Neuronal stem cell (in vitro differentiated cells): ENCODE results near the gene FBXO21. TPM values are rescaled to one million over a fixed set of nuclear protein-coding genes. Genes with fewer than 3 reads are reported as not detected.

Experiments
- DNase-seq: peaks from one replicate; pipeline ENCODE4 v3.0.0-alpha.2; 2013; ENCODE audit warnings: low spot score
- H2AFZ ChIP-seq: one replicate; pipeline ENCODE4 v1.6.1; 2013; ENCODE audit warnings: mild to moderate bottlenecking, low read length, inconsistent platforms
- H2AK5ac ChIP-seq: 2 replicates; pipeline ENCODE4 v1.6.1; 2013; ENCODE audit warnings: low read depth, mild to moderate bottlenecking, inconsistent platforms, low read length, moderate library complexity, mixed read lengths
- H2BK120ac ChIP-seq: 2 replicates; pipeline ENCODE4 v1.6.1; 2013; ENCODE audit warnings: low read depth, mild to moderate bottlenecking, inconsistent platforms, low read length, moderate library complexity, mixed read lengths
- H2BK12ac ChIP-seq: one replicate; pipeline ENCODE4 v1.6.1; 2013; ENCODE audit warnings: low read length, inconsistent platforms
- H2BK15ac ChIP-seq: 2 replicates; pipeline ENCODE4 v1.6.1; 2013; ENCODE audit warnings: mild to moderate bottlenecking, low read length, inconsistent platforms, mixed read lengths
- H2BK5ac ChIP-seq: one replicate; pipeline ENCODE4 v1.6.1; 2013; ENCODE audit warnings: inconsistent platforms, mild to moderate bottlenecking, low read length, moderate library complexity
- H3K14ac ChIP-seq: one replicate; pipeline ENCODE4 v1.6.1; 2013; ENCODE audit warnings: low read length, inconsistent platforms
- H3K18ac ChIP-seq: 2 replicates; pipeline ENCODE4 v1.6.1; 2013; ENCODE audit warnings: low read length, inconsistent platforms
- H3K23ac ChIP-seq: 2 replicates; pipeline ENCODE4 v1.6.1; 2013; ENCODE audit warnings: low read depth, mild to moderate bottlenecking, mixed read lengths, low read length, inconsistent platforms; ENCODE audit not compliant: poor library complexity
- H3K27ac ChIP-seq: replicated peaks from 3 replicates; pipeline ENCODE4 v1.5.1; 2013; ENCODE audit warnings: low read length, inconsistent platforms
- H3K27me3 ChIP-seq, 3 experiments: 2 replicates each; pipeline ENCODE4 v1.6.1; 2013; ENCODE audit warnings: low read length in 3 of 3, mild to moderate bottlenecking in 2 of 3, inconsistent platforms in 1 of 3, low read depth in 1 of 3, mixed read lengths in 1 of 3, moderate library complexity in 1 of 3; ENCODE audit not compliant: control insufficient read depth in 3 of 3, insufficient read depth in 3 of 3
- H3K36me3 ChIP-seq, 2 donors: replicated peaks in 1 of 2; 2 replicates each; pipeline ENCODE4 v1.6.1; 2013; ENCODE audit warnings: low read length in 2 of 2; ENCODE audit not compliant: control insufficient read depth in 2 of 2, insufficient read depth in 2 of 2
- H3K4ac ChIP-seq: 2 replicates; pipeline ENCODE4 v1.6.1; 2013; ENCODE audit warnings: inconsistent platforms, mild to moderate bottlenecking, low read length, moderate library complexity
- H3K4me1 ChIP-seq, 2 donors: 1 replicate in 1 of 2; 2 replicates in 1 of 2; pipeline ENCODE4 v1.6.1; 2013; ENCODE audit warnings: low read length in 2 of 2, low read depth in 1 of 2; ENCODE audit not compliant: control insufficient read depth in 2 of 2, insufficient read depth in 1 of 2
- H3K4me2 ChIP-seq: one replicate; pipeline ENCODE4 v1.6.1; 2013; ENCODE audit warnings: mild to moderate bottlenecking, low read length, inconsistent platforms; ENCODE audit not compliant: insufficient read depth, poor library complexity, severe bottlenecking
- H3K4me3 ChIP-seq, 2 donors: 2 replicates each; pipeline ENCODE4 v1.5.1; 2013; ENCODE audit warnings: low read length in 2 of 2, mild to moderate bottlenecking in 2 of 2, inconsistent platforms in 1 of 2, moderate library complexity in 1 of 2
- H3K79me1 ChIP-seq: one replicate; pipeline ENCODE4 v1.6.1; 2013; ENCODE audit warnings: low read depth, mild to moderate bottlenecking, inconsistent platforms, low read length, moderate library complexity
- H3K9ac ChIP-seq: one replicate; pipeline ENCODE4 v1.6.1; 2013; ENCODE audit warnings: mild to moderate bottlenecking, low read depth, low read length, inconsistent platforms; ENCODE audit not compliant: poor library complexity
- H3K9me3 ChIP-seq, 2 donors: replicated peaks in 1 of 2; 2 replicates each; pipeline versions ENCODE3 to v1.6.1; 2013; ENCODE audit warnings: low read length in 2 of 2, mild to moderate bottlenecking in 2 of 2, inconsistent platforms in 1 of 2, low read depth in 1 of 2, mixed read lengths in 1 of 2, moderate library complexity in 1 of 2; ENCODE audit not compliant: control insufficient read depth in 2 of 2, insufficient read depth in 1 of 2
- H4K8ac ChIP-seq: one replicate; pipeline ENCODE4 v1.6.1; 2013; ENCODE audit warnings: low read depth, mild to moderate bottlenecking, inconsistent platforms, low read length, moderate library complexity
- H4K91ac ChIP-seq: one replicate; pipeline ENCODE4 v1.6.1; 2013; ENCODE audit warnings: low read length, low read depth, mild to moderate bottlenecking, inconsistent platforms; ENCODE audit not compliant: poor library complexity
- WGBS, 2 donors: extraction: QIAGEN DNeasy Blood & Tissue Kit; methylation state at CpG; one replicate each; pipeline ENCODE4 v1.1.7; 2013; ENCODE audit warnings: missing lambda C conversion rate in 2 of 2, mixed read lengths in 1 of 2; ENCODE audit not compliant: insufficient read length in 2 of 2, insufficient replicate concordance in 1 of 2; ENCODE audit errors: extremely low coverage in 2 of 2; 5-methylcytosine and 5-hydroxymethylcytosine counted together
- polyA plus RNA-seq, 2 experiments: library from polyadenylated mRNA; stranded (reverse); fragments of 200-250 nt; gene quantifications; one replicate each; pipeline ENCODE4 v1.2.3, GENCODE V29; 2013

Gene FBXO21, protein sequence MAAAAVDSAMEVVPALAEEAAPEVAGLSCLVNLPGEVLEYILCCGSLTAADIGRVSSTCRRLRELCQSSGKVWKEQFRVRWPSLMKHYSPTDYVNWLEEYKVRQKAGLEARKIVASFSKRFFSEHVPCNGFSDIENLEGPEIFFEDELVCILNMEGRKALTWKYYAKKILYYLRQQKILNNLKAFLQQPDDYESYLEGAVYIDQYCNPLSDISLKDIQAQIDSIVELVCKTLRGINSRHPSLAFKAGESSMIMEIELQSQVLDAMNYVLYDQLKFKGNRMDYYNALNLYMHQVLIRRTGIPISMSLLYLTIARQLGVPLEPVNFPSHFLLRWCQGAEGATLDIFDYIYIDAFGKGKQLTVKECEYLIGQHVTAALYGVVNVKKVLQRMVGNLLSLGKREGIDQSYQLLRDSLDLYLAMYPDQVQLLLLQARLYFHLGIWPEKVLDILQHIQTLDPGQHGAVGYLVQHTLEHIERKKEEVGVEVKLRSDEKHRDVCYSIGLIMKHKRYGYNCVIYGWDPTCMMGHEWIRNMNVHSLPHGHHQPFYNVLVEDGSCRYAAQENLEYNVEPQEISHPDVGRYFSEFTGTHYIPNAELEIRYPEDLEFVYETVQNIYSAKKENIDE
- 34.7 TPM for polyA plus RNA-seq (2013, experiment 1 of 2)
- 37.3 TPM for polyA plus RNA-seq (2013, experiment 2 of 2)

DNA sequence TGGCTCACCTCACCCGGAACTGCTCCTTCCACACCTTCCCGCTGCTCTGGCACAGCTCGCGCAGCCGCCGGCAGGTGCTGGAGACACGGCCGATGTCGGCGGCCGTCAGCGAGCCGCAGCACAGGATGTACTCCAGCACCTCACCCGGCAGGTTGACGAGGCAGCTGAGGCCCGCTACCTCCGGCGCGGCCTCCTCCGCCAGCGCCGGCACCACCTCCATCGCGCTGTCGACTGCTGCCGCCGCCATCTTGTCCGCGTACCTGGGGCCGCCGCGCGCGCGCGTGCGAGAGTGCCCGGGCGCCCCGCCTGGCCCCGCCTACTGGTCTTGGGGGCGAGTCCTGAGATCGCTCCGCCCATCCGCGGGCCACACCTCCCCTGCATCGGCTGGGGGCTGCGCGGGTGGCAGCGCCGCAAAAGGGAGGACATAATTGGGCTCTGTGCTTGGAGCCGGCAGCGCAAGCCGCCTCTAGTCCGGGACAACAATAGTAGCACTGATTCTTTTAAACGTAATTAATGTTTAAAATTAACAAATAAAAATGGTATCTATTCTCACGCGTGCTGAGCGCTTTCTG, at the start of gene FBXO21:
Gene FBXO21, minus strand, starts transcription at position 261 of the 572 bp plus-strand sequence. Its CDS starts 14 bp downstream, at position 247.
- Histone ChIP-seq H3K14ac (peak within 1 kb of the TSS; percentile 72), H4K91ac (no peak within 1 kb of the TSS), H3K27ac (no peak within 1 kb of the TSS), H2BK120ac (peak within 1 kb of the TSS; percentile 84), H2BK5ac (peak within 1 kb of the TSS; percentile 84), H2AFZ (peak within 1 kb of the TSS; percentile 98), H3K36me3 (peaks cover 7 to 34% of the 10 kb centered on the region in 2 donors), H3K4me3 (peak within 1 kb of the TSS; percentile 100), H2BK15ac (no peak within 1 kb of the TSS), H3K79me1 (no peaks in the 10 kb centered on the region), H3K4me2 (peak within 1 kb of the TSS; percentile 90), H2AK5ac (peak within 1 kb of the TSS; percentile 68), H3K18ac (peak within 1 kb of the TSS; percentile 100), H3K4ac (no peak within 1 kb of the TSS), H2BK12ac (no peak within 1 kb of the TSS), H4K8ac (no peak within 1 kb of the TSS), H3K9me3 (no peaks in the 10 kb centered on the region), H3K27me3 (peaks cover 0 to 8% (median 2%) of the 10 kb centered on the region in 3 experiments), H3K23ac (peak within 1 kb of the TSS; percentile 100), H3K9ac (peak within 1 kb of the TSS; percentile 100), H3K4me1 (peaks cover 0 to 3% of the 10 kb centered on the region in 2 donors)
- peak; percentile 88 for DNase-seq
- no CpG with 5 or more reads among the region's 59 CpGs for WGBS, 2 donors

DNA sequence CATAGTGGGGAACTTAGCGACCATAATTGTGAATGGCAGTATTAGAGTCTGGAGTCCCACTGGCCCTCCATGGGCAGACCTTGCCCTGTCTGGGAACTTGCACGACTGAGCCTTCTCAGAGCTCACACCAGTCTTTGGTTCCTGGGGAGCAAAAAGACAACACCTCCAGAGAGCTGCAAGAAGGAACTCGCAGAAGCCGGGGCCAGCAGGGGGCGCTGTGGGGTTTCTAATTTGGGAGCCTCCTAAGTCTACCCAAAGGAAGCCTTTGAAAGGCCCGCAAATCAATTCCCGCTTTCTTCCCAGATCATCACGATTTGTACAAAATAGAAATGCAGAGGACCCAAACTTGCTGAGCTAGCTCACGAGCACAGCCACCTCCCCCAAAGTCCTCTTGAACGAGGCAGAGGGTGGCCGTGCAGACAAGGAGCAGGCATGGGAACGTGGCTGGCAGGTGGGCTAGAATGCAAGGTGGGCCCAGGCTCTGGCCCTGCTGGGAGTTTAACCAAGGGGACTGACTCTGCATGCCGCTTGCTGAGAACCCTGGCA, 46.3 kb upstream of the FBXO21 start:
- peak overlapping the region; percentile 32 for H3K4me2 ChIP-seq
- no CpG with 5 or more reads among the region's 13 CpGs for WGBS, 2 donors
- H3K4ac ChIP-seq = no peak overlapping the region
- peaks cover 0 to 20% (median 2%) of the 10 kb centered on the region in 3 experiments for H3K27me3 ChIP-seq
- peak; percentile 86 for DNase-seq
- H4K91ac ChIP-seq = no peak overlapping the region
- H2AK5ac ChIP-seq = no peak overlapping the region
- H4K8ac ChIP-seq = no peak overlapping the region
- no peak overlapping the region for H2BK120ac ChIP-seq
- H3K36me3 ChIP-seq = no peaks in the 10 kb centered on the region
- H2BK12ac ChIP-seq = no peak overlapping the region
- no peak overlapping the region for H3K9ac ChIP-seq
- peak overlapping the region; percentile 48 for H3K14ac ChIP-seq
- H2BK5ac ChIP-seq = no peak overlapping the region
- H3K4me3 ChIP-seq = peak overlapping the region in 1 of 2 donors; percentile 4
- no peak overlapping the region for H3K27ac ChIP-seq
- H3K79me1 ChIP-seq = no peaks in the 10 kb centered on the region
- H3K18ac ChIP-seq = peak overlapping the region; percentile 68
- peak overlapping the region; percentile 63 for H2AFZ ChIP-seq
- peaks cover 0 to 3% of the 10 kb centered on the region in 2 donors for H3K4me1 ChIP-seq
- H2BK15ac ChIP-seq = peak overlapping the region; percentile 10
- H3K9me3 ChIP-seq = no peaks in the 10 kb centered on the region
- H3K23ac ChIP-seq = no peak overlapping the region

DNA sequence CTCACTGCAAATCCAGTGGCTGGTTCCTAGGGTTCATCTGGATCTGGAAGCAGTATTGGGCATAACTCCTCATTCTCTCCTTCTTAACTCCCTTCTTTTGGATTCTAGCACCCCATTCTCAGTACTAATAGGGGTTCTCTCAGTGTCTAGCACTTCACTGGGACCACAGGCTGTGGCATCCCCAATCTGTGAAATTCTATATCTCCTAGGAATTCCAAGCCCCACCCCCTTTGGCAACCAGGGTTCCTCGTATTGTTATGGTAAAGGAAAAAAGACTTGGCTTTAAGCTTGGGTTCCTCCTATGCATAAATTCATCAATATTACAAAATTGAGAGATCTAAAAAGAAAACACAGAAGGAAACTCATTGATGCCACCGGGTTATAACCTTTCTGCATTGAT, 45.0 kb upstream of the FBXO21 start:
- Histone ChIP-seq H4K8ac (no peak overlapping the region), H2BK15ac (no peak overlapping the region), H3K79me1 (no peaks in the 10 kb centered on the region), H3K4ac (no peak overlapping the region), H3K23ac (no peak overlapping the region), H2AFZ (no peak overlapping the region), H3K27me3 (peaks cover 0 to 22% (median 2%) of the 10 kb centered on the region in 3 experiments), H2BK120ac (no peak overlapping the region), H3K36me3 (no peaks in the 10 kb centered on the region), H3K4me3 (no peak overlapping the region), H3K14ac (no peak overlapping the region), H2AK5ac (no peak overlapping the region), H3K4me2 (no peak overlapping the region), H3K27ac (no peak overlapping the region), H4K91ac (no peak overlapping the region), H2BK5ac (no peak overlapping the region), H3K4me1 (peaks cover 0 to 3% of the 10 kb centered on the region in 2 donors), H3K9me3 (no peaks in the 10 kb centered on the region), H3K18ac (no peak overlapping the region), H2BK12ac (no peak overlapping the region), H3K9ac (no peak overlapping the region)
- WGBS, 2 donors = no CpG with 5 or more reads among the region's 2 CpGs
- DNase-seq = no peak
